NCI-H460 (cell line): ENCODE measurements around the gene PTGDR2. TPM values are rescaled to one million over a fixed set of nuclear protein-coding genes. Genes with fewer than 3 reads are reported as not detected.

Experiments used
- DNase-seq: peaks from one replicate; pipeline ENCODE4 v3.0.0-alpha.2; 2016; ENCODE audit warnings: low read depth; ENCODE audit errors: extremely low read depth
- total RNA-seq: library from RNA; depleted of rRNA; stranded (reverse); fragments of >200 nt; shearing (Covaris generic); gene quantifications from 2 replicates; pipeline ENCODE4 v1.2.3, GENCODE V29; 2014; rRNA removed

The PTGDR2 gene
- total RNA-seq, 1 experiment from 2014 or later: not detected

- DNase-seq: no peak
Measured at GRCh38 chr11:60816590-60817157, 39.1 kb downstream of the PTGDR2 start.

DNA sequence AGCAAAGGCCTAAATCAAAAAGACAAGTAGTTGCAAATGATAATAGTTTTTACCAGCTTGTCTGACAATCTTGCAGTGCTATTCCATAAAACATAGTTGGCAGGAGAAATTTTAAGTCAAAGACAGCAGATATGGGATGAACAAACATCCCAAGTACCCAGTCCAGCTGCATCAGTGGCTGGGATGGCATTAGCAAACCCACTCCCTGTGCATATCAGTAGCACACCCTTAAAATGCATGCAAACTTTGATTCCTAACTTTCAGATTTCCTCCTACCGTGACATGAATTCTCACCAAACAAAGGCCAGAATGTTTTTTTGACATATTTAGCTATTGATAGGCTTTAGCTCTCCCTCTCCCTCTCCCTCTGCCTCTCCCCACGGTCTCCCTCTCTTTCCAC lies 41.6 kb downstream of the PTGDR2 start:
- no peak for DNase-seq

DNA sequence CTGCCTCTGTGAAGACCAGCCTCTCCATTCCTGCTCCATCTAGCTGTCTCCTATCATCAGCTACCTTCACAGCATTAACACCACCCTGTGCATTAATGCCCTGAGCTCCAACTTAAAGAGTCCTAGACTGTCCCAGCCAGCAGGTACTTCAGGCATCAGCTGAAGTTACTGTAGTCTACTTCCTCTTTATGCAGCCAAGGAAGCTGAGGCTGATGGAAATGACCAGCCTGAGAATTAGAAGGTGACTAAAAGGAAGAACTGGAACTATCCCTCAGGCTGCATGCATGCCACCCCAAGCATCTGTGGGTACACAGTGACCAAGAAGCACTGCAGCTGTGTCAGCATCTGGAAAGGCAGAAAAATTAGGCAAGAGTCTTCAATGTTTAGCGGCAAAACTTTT lies 42.4 kb downstream of the PTGDR2 start:
- no peak for DNase-seq

- no peak for DNase-seq
Measured at GRCh38 chr11:60810569-60810968, 45.2 kb downstream of the PTGDR2 start.

- no peak for DNase-seq
Measured at GRCh38 chr11:60810151-60810550, 45.6 kb downstream of the PTGDR2 start.

DNA sequence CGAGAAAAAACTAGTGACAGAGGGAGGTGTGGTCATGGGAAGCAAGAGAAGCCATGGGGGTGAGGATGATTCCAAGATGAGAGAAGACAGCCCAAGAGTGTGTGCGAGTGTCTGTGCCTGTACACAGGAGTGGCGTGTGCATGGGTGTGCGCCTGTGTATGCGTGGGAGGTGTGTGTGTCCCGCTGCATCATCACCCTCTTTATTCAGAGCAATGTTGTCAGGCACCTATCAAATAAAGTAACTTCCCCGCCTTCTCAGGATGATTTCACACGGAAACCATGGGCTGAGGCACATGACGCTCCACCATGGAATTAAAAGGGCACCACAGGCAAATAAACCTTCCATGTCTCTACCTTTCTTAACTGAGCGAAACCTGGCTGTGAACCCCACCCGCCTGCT lies 46.1 kb downstream of the PTGDR2 start:
- no peak for DNase-seq

DNA sequence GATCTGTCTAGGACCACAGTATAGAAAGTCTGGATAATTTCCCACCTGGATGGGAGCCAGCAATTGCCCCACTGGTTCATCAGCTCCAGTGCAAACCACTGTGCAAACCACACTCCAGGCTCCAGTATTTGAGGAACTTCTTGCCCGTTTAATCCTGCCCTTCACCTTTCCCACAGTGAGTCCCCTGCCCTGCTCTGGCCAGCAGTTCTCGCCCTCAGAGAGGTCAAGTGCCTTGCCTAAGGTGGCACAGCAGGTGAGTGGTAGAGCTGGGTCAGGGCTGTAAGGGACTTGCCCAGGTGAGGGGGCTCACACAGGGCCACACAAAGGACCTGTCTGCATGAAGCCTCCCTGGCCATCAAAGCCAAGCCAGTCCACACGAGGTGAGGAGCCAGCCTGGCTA lies 46.5 kb downstream of the PTGDR2 start:
- DNase-seq: no peak

DNA sequence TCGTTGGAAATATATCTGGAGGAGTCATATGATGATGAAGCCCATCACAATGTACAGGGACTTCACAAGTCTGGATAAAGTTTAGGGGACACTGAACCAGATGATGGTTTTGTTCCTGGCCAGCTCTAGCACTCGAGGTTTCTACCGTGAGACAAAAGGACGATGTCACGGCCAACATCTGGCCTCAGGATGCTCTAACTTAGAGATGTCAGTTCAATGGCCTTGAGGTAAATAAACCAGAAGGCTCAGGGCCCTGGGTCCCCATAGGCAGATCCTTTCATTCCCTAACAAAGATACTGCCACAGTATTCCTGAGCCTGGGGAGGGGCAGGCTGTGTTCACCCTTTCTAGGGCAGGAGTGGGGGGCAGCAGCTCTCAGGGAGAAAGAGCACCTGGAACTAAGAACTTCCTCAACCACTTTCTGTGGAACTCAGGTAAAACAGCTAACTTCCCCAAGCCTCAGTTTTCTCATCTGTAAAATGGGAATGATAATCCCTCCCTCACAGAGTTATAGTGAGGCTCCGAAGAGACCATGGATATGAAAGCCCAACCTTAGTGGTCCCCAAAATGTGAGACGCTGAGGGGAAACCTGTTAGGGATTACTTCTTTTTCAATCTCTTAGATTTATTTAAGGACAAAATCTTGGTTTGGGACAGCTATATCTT lies 52.3 kb downstream of the PTGDR2 start:
- DNase-seq: no peak

- no peak for DNase-seq
Measured at GRCh38 chr11:60801194-60801593, 54.6 kb downstream of the PTGDR2 start.

Other genes with a start within 250 kb of the PTGDR2 start
- not detected in 2 replicates for gene MS4A8, start 156.3 kb downstream of the PTGDR2 start, total RNA-seq
- gene MS4A18, start 131.2 kb downstream of the PTGDR2 start, total RNA-seq: not detected in 2 replicates
- not detected in 2 replicates for gene MS4A15, start 99.1 kb downstream of the PTGDR2 start, total RNA-seq
- gene MS4A10, start 70.6 kb downstream of the PTGDR2 start, total RNA-seq: not detected in 2 replicates
- gene CCDC86, start 13.8 kb downstream of the PTGDR2 start, total RNA-seq: 13.5 and 15.0 TPM in 2 replicates
- gene ZP1, start 11.6 kb upstream of the PTGDR2 start, total RNA-seq: not detected in 2 replicates
- gene PRPF19, start 50.6 kb upstream of the PTGDR2 start, total RNA-seq: 48.8 and 49.5 TPM in 2 replicates
- gene TMEM109, start 58.2 kb upstream of the PTGDR2 start, total RNA-seq: 27.2 and 38.1 TPM in 2 replicates
- gene TMEM132A, start 68.5 kb upstream of the PTGDR2 start, total RNA-seq: 20.9 and 22.0 TPM in 2 replicates
- gene SLC15A3, start 96.2 kb upstream of the PTGDR2 start, total RNA-seq: not detected in 2 replicates
- gene CD6, start 115.7 kb upstream of the PTGDR2 start, total RNA-seq: not detected in 2 replicates
- not detected in 2 replicates for gene CD5, start 246.5 kb upstream of the PTGDR2 start, total RNA-seq